GM18499 (cell line): ENCODE data around the gene DIPK1A.

Experiments used
- ATAC-seq: cut with Tn5 transposase; IDR thresholded peaks from one replicate; pipeline ENCODE4 v1.9.1; 2021; ENCODE audit warnings: moderate number of reproducible peaks; ENCODE audit not compliant: insufficient read depth, unreplicated experiment

Gene DIPK1A

GRCh38 chr1:92817137-92817697 lies 144.0 kb downstream of the DIPK1A start:
- no peak for ATAC-seq

DNA sequence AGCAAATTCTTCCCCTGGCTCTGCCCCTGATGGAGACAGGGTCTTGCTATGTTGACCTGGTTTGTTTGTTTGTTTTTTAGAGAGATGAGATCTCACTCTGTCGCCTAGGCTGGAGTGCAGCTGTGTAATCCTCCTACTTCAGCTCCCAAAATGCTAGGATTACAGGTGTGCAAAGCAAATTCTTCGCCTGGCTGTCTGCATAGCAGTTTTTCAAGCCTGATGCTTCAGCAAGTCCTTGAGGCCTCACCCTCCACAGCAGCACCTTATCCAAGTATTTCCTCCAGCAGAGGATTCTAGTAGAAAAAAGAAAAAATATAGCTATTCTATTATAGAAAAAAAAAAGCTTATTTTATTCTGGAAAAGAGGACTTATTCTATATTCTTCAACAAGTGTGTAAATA lies 144.5 kb downstream of the DIPK1A start:
- no peak for ATAC-seq

GRCh38 chr1:92808381-92808780 lies 152.9 kb downstream of the DIPK1A start:
- ATAC-seq = no peak

- no peak for ATAC-seq
These were observed 156.0 kb downstream of the DIPK1A start for GRCh38 chr1:92805216-92805615.

DNA sequence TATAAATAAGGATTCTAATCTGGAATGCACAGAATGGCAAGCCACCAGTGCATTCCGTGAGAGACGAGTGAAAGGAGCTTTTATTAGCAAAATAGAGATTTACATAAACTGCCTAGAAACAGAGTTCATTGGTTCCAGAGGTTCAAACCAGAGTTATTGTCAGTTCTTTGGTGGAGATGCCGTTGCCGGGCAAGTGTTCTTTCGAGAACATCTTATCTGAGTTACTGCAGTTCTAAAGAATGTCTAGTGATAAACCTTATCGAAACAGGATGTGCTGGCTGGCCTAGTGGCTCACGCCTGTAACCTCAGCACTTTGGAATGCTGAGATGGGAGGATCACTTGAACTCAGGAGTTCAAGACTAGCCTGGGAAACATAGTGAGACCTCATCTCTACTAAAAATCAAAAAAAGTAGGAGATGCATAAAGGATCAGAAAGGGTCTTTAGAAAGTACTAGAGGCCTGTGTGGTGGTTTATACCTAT lies 156.5 kb downstream of the DIPK1A start:
- no peak for ATAC-seq

- ATAC-seq = no peak
These were observed 157.9 kb downstream of the DIPK1A start for GRCh38 chr1:92803140-92803887.

- no peak for ATAC-seq
These were observed 163.3 kb downstream of the DIPK1A start for GRCh38 chr1:92797961-92798360.

GRCh38 chr1:92797297-92797696 lies 164.0 kb downstream of the DIPK1A start:
- no peak for ATAC-seq

- no peak for ATAC-seq
These were observed 166.1 kb downstream of the DIPK1A start for GRCh38 chr1:92795166-92795565.

GRCh38 chr1:92792340-92792782 lies 168.9 kb downstream of the DIPK1A start:
- no peak for ATAC-seq
